HepG2 (cell line): Measurements from ENCODE around the gene SDHAF3. TPM values are rescaled to one million over a fixed set of nuclear protein-coding genes. Genes with fewer than 3 reads are reported as not detected.
A peak's percentile ranks its signal among the peaks of the same experiment; 100 is the strongest.

Experiments
- CENPT ChIP-seq: sonication (generic); formaldehyde crosslinking; IDR thresholded peaks from 2 replicates; pipeline ENCODE4 v1.8.0; 2022; ENCODE audit warnings: low read depth, mild to moderate bottlenecking, moderate library complexity, missing genetic modification reagents
- HNRNPL ChIP-seq: fragments of 200-400 bp; formaldehyde crosslinking; IDR thresholded peaks from 2 replicates; pipeline ENCODE4 v1.6.1; 2017; ENCODE audit warnings: mild to moderate bottlenecking, low read depth, low read length
- JUNB ChIP-seq: sonication (generic); formaldehyde crosslinking; IDR thresholded peaks from 2 replicates; pipeline ENCODE4 v1.8.0; 2022; ENCODE audit warnings: missing genetic modification reagents, mild to moderate bottlenecking, borderline replicate concordance
- KDM3A ChIP-seq: IDR thresholded peaks from 2 replicates; pipeline ENCODE4 v1.6.1; 2018; ENCODE audit warnings: low read depth, missing compliant biosample characterization
- NKX3-1 ChIP-seq: sonication (generic); formaldehyde crosslinking; IDR thresholded peaks from 2 replicates; pipeline ENCODE4 v1.5.0; 2020; ENCODE audit warnings: missing genetic modification reagents
- SRY ChIP-seq: sonication (generic); formaldehyde crosslinking; IDR thresholded peaks from 2 replicates; pipeline ENCODE4 v1.8.0; 2022; ENCODE audit warnings: mild to moderate bottlenecking, missing genetic modification reagents
- ZC3H4 ChIP-seq: sonication (generic); formaldehyde crosslinking; IDR thresholded peaks from 2 replicates; pipeline ENCODE4 v1.4.0; 2020; ENCODE audit warnings: missing genetic modification reagents, borderline replicate concordance
- ZNF17 ChIP-seq: sonication (generic); formaldehyde crosslinking; IDR thresholded peaks from 2 replicates; pipeline ENCODE4 v1.5.0; 2020; ENCODE audit warnings: mild to moderate bottlenecking, missing genetic modification reagents
- ZNF232 ChIP-seq: sonication (generic); formaldehyde crosslinking; IDR thresholded peaks from 2 replicates; pipeline ENCODE4 v1.4.0; 2020; ENCODE audit warnings: missing genetic modification reagents, borderline replicate concordance
- ZNF44 ChIP-seq: sonication (generic); formaldehyde crosslinking; IDR thresholded peaks from 2 replicates; pipeline ENCODE4 v1.5.1; 2020; ENCODE audit warnings: mild to moderate bottlenecking, missing genetic modification reagents
- ZNF652 ChIP-seq: IDR thresholded peaks from 2 replicates; pipeline ENCODE4 v1.6.1; 2016; ENCODE audit warnings: low read depth, borderline replicate concordance
- ZNF713 ChIP-seq: sonication (generic); formaldehyde crosslinking; IDR thresholded peaks from 2 replicates; pipeline ENCODE4 v1.4.0; 2020; ENCODE audit warnings: mild to moderate bottlenecking, missing genetic modification reagents
- polyA plus RNA-seq, 8 experiments: library from polyadenylated mRNA; depleted of rRNA in 3 of 8; stranded (reverse) in 7 of 8; unstranded in 1 of 8; fragments of >200 nt; fragmentation: Illumina TruSeq in 4 of 8; extraction: Trizol in 4 of 8; gene quantifications; 2 replicates each; pipeline versions ENCODE4 v1.2.1 to v1.2.3, GENCODE V29; 2011 to 2016; ENCODE audit warnings: low read depth in 4 of 8, missing spikeins in 1 of 8, mixed read lengths in 1 of 8; ENCODE audit not compliant: insufficient read depth in 1 of 8
- total RNA-seq, 5 experiments: library from RNA; depleted of rRNA; stranded (reverse); fragments of >200 nt; fragmentation: Illumina TruSeq; extraction: Trizol; gene quantifications; 2 replicates each; pipeline ENCODE4 v1.2.3, GENCODE V29; 2016; ENCODE audit warnings: low read depth in 1 of 5
- TF ChIP-seq, protein P1 (sequence below), 2 experiments: sonication (generic) in 1 of 2; formaldehyde crosslinking in 1 of 2; IDR thresholded peaks; 2 replicates each; pipeline versions ENCODE4 v1.5.1 to v1.6.1; 2011 to 2020; ENCODE audit warnings: borderline replicate concordance in 1 of 2, low read depth in 1 of 2, low read length in 1 of 2, mild to moderate bottlenecking in 1 of 2, missing genetic modification reagents in 1 of 2, moderate library complexity in 1 of 2
- TF ChIP-seq, protein P2 (sequence below): sonication (generic); formaldehyde crosslinking; IDR thresholded peaks from 2 replicates; pipeline ENCODE4 v1.4.0; 2020; ENCODE audit warnings: mild to moderate bottlenecking, missing genetic modification reagents
- TF ChIP-seq, protein P3 (sequence below): sonication (generic); formaldehyde crosslinking; IDR thresholded peaks from 2 replicates; pipeline ENCODE4 v1.4.0; 2020; ENCODE audit warnings: missing genetic modification reagents
- TF ChIP-seq, protein P4 (sequence below): sonication (generic); formaldehyde crosslinking; IDR thresholded peaks from 2 replicates; pipeline ENCODE4 v1.5.0; 2020; ENCODE audit warnings: mild to moderate bottlenecking, missing genetic modification reagents
- TF ChIP-seq, protein P5 (sequence below): sonication (generic); formaldehyde crosslinking; IDR thresholded peaks from 2 replicates; pipeline ENCODE4 v1.4.0; 2020; ENCODE audit warnings: mild to moderate bottlenecking, missing genetic modification reagents

The SDHAF3 gene
- total and polyA plus RNA-seq, 2 of the 13 experiments (the other 11 are each of a cell fraction or from before 2014, with no cell fraction given), result 15.2 to 32.6 TPM

DNA sequence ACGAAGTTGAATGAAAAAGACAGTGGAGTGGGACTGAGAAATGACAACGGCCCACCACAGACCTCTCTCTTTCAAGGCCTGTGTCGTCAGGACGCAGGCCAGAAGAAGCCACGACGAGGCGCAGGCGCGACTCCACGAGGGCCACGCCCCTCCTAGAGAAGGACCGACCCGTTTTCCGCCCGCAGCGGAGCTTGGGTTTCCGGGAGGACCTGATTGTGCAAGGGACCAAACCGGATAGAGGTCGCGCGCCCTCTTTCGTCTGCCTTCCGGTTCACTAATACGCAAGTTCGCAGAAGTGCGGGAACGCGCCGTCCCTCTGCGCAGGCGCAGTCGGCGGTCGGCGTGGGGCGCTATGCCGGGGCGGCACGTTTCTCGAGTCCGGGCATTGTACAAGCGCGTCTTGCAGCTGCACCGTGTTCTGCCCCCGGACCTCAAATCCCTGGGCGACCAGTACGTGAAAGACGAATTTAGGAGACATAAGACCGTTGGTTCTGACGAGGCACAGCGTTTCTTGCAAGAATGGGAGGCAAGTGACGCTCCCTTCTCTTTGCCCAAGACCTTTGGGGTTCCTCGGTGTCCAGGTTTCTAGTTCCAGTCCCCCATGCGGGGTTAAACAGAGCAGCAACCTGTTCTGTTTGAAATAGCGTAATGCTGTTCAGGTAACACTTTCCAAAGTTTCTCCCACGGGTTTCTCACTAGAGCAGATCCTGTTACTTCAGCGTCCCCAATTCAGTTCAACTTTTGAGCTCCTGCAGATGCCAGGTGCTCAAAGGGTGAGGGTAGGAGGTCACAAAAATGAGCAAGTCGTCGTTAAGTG is at the start of gene SDHAF3 (continued):
- TF ChIP-seq JUNB (CRISPR knock-in tag) (no peak), CENPT (CRISPR knock-in tag) (no peak), KDM3A (CRISPR knock-in tag) (peak; percentile 56; the same call in 1 of the 2 replicates), SRY (CRISPR knock-in tag) (no peak), ZNF652 (CRISPR knock-in tag) (peak; percentile 40; the same call in 1 of the 2 replicates), HNRNPL (0 out of 2 replicates have a peak, but pooled peaks have one; percentile 25), ZNF44 (CRISPR knock-in tag) (0 out of 2 replicates have a peak, but pooled peaks have one; percentile 68), NKX3-1 (0 out of 2 replicates have a peak, but pooled peaks have one; percentile 62), ZNF232 (peak; percentile 84; the same call in 1 of the 2 replicates), ZNF17 (CRISPR knock-in tag) (no peak), ZC3H4 (no peak), ZNF713 (0 out of 2 replicates have a peak, but pooled peaks have one; percentile 97)
- TF ChIP-seq, protein P1, sequence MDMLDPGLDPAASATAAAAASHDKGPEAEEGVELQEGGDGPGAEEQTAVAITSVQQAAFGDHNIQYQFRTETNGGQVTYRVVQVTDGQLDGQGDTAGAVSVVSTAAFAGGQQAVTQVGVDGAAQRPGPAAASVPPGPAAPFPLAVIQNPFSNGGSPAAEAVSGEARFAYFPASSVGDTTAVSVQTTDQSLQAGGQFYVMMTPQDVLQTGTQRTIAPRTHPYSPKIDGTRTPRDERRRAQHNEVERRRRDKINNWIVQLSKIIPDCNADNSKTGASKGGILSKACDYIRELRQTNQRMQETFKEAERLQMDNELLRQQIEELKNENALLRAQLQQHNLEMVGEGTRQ (IDR thresholded peaks at IDR 0.05; ENCODE audit: low read depth, low read length), result no peak
- TF ChIP-seq, protein P1 (CRISPR knock-in tag; IDR thresholded peaks at IDR 0.05; ENCODE audit: borderline replicate concordance), result no peak
- TF ChIP-seq, protein P2, sequence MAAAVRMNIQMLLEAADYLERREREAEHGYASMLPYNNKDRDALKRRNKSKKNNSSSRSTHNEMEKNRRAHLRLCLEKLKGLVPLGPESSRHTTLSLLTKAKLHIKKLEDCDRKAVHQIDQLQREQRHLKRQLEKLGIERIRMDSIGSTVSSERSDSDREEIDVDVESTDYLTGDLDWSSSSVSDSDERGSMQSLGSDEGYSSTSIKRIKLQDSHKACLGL (CRISPR knock-in tag), result peak; percentile 76; the same call in 1 of the 2 replicates
- TF ChIP-seq, protein P3, sequence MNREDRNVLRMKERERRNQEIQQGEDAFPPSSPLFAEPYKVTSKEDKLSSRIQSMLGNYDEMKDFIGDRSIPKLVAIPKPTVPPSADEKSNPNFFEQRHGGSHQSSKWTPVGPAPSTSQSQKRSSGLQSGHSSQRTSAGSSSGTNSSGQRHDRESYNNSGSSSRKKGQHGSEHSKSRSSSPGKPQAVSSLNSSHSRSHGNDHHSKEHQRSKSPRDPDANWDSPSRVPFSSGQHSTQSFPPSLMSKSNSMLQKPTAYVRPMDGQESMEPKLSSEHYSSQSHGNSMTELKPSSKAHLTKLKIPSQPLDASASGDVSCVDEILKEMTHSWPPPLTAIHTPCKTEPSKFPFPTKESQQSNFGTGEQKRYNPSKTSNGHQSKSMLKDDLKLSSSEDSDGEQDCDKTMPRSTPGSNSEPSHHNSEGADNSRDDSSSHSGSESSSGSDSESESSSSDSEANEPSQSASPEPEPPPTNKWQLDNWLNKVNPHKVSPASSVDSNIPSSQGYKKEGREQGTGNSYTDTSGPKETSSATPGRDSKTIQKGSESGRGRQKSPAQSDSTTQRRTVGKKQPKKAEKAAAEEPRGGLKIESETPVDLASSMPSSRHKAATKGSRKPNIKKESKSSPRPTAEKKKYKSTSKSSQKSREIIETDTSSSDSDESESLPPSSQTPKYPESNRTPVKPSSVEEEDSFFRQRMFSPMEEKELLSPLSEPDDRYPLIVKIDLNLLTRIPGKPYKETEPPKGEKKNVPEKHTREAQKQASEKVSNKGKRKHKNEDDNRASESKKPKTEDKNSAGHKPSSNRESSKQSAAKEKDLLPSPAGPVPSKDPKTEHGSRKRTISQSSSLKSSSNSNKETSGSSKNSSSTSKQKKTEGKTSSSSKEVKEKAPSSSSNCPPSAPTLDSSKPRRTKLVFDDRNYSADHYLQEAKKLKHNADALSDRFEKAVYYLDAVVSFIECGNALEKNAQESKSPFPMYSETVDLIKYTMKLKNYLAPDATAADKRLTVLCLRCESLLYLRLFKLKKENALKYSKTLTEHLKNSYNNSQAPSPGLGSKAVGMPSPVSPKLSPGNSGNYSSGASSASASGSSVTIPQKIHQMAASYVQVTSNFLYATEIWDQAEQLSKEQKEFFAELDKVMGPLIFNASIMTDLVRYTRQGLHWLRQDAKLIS (CRISPR knock-in tag), result no peak
- TF ChIP-seq, protein P4, sequence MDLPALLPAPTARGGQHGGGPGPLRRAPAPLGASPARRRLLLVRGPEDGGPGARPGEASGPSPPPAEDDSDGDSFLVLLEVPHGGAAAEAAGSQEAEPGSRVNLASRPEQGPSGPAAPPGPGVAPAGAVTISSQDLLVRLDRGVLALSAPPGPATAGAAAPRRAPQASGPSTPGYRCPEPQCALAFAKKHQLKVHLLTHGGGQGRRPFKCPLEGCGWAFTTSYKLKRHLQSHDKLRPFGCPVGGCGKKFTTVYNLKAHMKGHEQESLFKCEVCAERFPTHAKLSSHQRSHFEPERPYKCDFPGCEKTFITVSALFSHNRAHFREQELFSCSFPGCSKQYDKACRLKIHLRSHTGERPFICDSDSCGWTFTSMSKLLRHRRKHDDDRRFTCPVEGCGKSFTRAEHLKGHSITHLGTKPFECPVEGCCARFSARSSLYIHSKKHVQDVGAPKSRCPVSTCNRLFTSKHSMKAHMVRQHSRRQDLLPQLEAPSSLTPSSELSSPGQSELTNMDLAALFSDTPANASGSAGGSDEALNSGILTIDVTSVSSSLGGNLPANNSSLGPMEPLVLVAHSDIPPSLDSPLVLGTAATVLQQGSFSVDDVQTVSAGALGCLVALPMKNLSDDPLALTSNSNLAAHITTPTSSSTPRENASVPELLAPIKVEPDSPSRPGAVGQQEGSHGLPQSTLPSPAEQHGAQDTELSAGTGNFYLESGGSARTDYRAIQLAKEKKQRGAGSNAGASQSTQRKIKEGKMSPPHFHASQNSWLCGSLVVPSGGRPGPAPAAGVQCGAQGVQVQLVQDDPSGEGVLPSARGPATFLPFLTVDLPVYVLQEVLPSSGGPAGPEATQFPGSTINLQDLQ (CRISPR knock-in tag), result no peak; the same call in 1 of the 2 replicates
- TF ChIP-seq, protein P5, sequence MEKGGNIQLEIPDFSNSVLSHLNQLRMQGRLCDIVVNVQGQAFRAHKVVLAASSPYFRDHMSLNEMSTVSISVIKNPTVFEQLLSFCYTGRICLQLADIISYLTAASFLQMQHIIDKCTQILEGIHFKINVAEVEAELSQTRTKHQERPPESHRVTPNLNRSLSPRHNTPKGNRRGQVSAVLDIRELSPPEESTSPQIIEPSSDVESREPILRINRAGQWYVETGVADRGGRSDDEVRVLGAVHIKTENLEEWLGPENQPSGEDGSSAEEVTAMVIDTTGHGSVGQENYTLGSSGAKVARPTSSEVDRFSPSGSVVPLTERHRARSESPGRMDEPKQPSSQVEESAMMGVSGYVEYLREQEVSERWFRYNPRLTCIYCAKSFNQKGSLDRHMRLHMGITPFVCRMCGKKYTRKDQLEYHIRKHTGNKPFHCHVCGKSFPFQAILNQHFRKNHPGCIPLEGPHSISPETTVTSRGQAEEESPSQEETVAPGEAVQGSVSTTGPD (CRISPR knock-in tag), result no peak
